HL-60 (cell line): ENCODE data around the gene SLC16A5.

Source experiments
- DNase-seq, 2 experiments: peaks; one replicate each; pipeline ENCODE4 v3.0.0-alpha.2; 2010 to 2020; ENCODE audit warnings: low read depth in 1 of 2, low spot score in 1 of 2
- H3K27ac ChIP-seq: fragments of 250-450 bp; sonication (Bioruptor Pico); replicated peaks from 2 replicates; pipeline ENCODE4 v1.5.1; 2020; ENCODE audit warnings: mild to moderate bottlenecking, moderate library complexity
- H3K27me3 ChIP-seq: fragments of 250-450 bp; sonication (Bioruptor Pico); 2 replicates; pipeline ENCODE4 v1.5.1; 2021; ENCODE audit warnings: mild to moderate bottlenecking, moderate library complexity; ENCODE audit not compliant: insufficient read depth, poor library complexity, severe bottlenecking
- H3K4me3 ChIP-seq: replicated peaks from 2 replicates; pipeline ENCODE4 v1.5.1; 2011; ENCODE audit warnings: mild to moderate bottlenecking, control low read depth, low read length; ENCODE audit not compliant: insufficient read depth
- GABPA ChIP-seq: IDR thresholded peaks from 2 replicates; pipeline ENCODE4 v1.6.1; 2012; ENCODE audit warnings: low read depth
- POLR2AphosphoS5 ChIP-seq: IDR thresholded peaks from 2 replicates; pipeline ENCODE4 v1.6.1; 2012; ENCODE audit warnings: low read depth
- SPI1 ChIP-seq: IDR thresholded peaks from 2 replicates; pipeline ENCODE4 v1.6.1; 2012; ENCODE audit warnings: low read depth, mild to moderate bottlenecking, borderline replicate concordance
- TF ChIP-seq, protein P1 (sequence below): IDR thresholded peaks from one replicate; pipeline ENCODE4 v1.5.1; 2011; ENCODE audit warnings: low read length, control low read depth, inconsistent platforms; ENCODE audit not compliant: insufficient read depth
- TF ChIP-seq, protein P2 (sequence below): IDR thresholded peaks from 2 replicates; pipeline ENCODE4 v1.6.1; 2012; ENCODE audit warnings: low read depth; ENCODE audit not compliant: insufficient replicate concordance

Gene SLC16A5

DNA sequence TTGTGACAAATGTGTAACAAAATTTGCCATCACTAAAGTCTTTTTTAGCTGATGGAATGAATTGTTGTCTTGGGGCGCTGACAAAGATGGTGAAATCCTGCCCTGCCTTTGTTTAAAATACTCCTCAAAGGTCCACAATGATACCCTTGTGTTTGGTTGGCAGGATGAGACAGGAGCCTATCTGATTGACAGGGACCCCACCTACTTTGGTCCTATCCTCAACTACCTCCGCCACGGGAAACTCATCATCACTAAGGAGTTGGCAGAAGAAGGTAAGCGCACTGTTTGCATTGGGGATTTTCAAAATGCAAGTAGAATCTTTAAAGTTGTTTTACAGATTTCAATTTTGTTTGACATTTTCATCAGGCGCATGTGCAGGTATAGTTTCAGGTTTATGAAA lies 38.7 kb upstream of the SLC16A5 start:
- TF ChIP-seq, protein P1, sequence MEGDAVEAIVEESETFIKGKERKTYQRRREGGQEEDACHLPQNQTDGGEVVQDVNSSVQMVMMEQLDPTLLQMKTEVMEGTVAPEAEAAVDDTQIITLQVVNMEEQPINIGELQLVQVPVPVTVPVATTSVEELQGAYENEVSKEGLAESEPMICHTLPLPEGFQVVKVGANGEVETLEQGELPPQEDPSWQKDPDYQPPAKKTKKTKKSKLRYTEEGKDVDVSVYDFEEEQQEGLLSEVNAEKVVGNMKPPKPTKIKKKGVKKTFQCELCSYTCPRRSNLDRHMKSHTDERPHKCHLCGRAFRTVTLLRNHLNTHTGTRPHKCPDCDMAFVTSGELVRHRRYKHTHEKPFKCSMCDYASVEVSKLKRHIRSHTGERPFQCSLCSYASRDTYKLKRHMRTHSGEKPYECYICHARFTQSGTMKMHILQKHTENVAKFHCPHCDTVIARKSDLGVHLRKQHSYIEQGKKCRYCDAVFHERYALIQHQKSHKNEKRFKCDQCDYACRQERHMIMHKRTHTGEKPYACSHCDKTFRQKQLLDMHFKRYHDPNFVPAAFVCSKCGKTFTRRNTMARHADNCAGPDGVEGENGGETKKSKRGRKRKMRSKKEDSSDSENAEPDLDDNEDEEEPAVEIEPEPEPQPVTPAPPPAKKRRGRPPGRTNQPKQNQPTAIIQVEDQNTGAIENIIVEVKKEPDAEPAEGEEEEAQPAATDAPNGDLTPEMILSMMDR: no peak
- no peak for TF ChIP-seq GABPA
- TF ChIP-seq SPI1: no peak
- TF ChIP-seq, protein P2, sequence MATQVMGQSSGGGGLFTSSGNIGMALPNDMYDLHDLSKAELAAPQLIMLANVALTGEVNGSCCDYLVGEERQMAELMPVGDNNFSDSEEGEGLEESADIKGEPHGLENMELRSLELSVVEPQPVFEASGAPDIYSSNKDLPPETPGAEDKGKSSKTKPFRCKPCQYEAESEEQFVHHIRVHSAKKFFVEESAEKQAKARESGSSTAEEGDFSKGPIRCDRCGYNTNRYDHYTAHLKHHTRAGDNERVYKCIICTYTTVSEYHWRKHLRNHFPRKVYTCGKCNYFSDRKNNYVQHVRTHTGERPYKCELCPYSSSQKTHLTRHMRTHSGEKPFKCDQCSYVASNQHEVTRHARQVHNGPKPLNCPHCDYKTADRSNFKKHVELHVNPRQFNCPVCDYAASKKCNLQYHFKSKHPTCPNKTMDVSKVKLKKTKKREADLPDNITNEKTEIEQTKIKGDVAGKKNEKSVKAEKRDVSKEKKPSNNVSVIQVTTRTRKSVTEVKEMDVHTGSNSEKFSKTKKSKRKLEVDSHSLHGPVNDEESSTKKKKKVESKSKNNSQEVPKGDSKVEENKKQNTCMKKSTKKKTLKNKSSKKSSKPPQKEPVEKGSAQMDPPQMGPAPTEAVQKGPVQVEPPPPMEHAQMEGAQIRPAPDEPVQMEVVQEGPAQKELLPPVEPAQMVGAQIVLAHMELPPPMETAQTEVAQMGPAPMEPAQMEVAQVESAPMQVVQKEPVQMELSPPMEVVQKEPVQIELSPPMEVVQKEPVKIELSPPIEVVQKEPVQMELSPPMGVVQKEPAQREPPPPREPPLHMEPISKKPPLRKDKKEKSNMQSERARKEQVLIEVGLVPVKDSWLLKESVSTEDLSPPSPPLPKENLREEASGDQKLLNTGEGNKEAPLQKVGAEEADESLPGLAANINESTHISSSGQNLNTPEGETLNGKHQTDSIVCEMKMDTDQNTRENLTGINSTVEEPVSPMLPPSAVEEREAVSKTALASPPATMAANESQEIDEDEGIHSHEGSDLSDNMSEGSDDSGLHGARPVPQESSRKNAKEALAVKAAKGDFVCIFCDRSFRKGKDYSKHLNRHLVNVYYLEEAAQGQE: no peak
- no peak for TF ChIP-seq POLR2AphosphoS5
- H3K27ac ChIP-seq: no peak overlapping the region
- no peak for DNase-seq
- H3K27me3 ChIP-seq: no peaks in the 10 kb centered on the region
- H3K4me3 ChIP-seq: no peak overlapping the region

DNA sequence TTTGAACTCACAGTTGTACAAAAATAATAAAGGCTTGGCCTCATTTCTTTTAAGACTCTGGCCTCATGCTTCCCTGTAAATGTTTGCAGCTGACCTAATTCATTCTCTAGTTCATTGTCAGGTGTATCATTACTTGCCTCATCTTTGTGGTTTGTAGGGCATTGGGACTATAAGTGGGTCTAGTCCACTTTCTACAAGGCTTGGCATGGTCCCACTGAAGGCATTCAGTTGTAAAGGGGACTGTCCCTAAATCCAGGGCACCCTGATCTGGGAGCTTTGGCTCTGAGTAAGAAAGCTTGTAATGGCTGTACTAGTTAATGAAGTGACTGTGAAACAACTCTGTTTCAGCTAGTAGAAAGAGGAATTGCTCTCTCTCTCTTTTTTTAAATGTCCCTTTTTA lies 38.0 kb upstream of the SLC16A5 start:
- H3K27me3 ChIP-seq: no peaks in the 10 kb centered on the region
- no peak overlapping the region for H3K27ac ChIP-seq
- DNase-seq: no peak
- H3K4me3 ChIP-seq: no peak overlapping the region
- TF ChIP-seq, protein P1: no peak
- TF ChIP-seq GABPA (no peak), SPI1 (no peak), POLR2AphosphoS5 (no peak)
- TF ChIP-seq, protein P2: no peak

DNA sequence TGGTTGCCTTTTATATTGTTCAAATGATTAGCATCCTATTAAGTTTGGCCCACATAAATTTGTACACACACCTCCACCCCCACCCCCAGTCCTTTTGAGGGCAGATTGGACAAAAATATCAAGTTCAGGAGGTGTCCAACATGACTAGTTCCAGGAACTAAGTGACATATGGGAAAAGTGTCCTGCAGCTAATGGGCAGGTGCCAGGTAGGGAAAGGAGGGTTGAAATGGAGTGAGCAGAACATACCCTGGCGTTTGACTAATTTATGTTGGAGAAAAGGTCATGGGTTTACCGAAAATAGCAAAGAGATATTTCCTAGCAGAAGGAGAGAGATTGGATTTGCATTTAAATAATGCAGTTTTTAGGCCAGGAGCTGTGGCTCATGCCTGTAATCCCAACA lies 35.8 kb upstream of the SLC16A5 start:
- Histone ChIP-seq H3K27me3 (no peaks in the 10 kb centered on the region), H3K4me3 (no peak overlapping the region), H3K27ac (no peak overlapping the region)
- TF ChIP-seq, protein P1: no peak
- TF ChIP-seq SPI1: no peak
- TF ChIP-seq GABPA: no peak
- TF ChIP-seq POLR2AphosphoS5: no peak
- TF ChIP-seq, protein P2: no peak
- DNase-seq: no peak
